H54 (cell line): ENCODE data around the gene SFMBT1.
A peak's percentile ranks its signal among the peaks of the same experiment; 100 is the strongest.
"Not testable (repeated sequence)": the region's sequence is repeated elsewhere in the genome, so short reads cannot be mapped to it uniquely, and the experiment has no call there.

Source experiments
- DNase-seq: peaks from one replicate; pipeline ENCODE4 v3.0.0; 2011; ENCODE audit warnings: low spot score, mixed read lengths; ENCODE audit not compliant: insufficient read length
- FAIRE-seq: peaks from 3 replicates; lab custom pipeline; 2011; peaks lifted over from hg19 to GRCh38; lab: Jason Lieb, UNC
- POLR2A ChIP-seq: IDR thresholded peaks from 2 replicates; pipeline ENCODE4 v1.6.1; 2011; ENCODE audit warnings: low read depth, mild to moderate bottlenecking, low read length

Gene SFMBT1

DNA sequence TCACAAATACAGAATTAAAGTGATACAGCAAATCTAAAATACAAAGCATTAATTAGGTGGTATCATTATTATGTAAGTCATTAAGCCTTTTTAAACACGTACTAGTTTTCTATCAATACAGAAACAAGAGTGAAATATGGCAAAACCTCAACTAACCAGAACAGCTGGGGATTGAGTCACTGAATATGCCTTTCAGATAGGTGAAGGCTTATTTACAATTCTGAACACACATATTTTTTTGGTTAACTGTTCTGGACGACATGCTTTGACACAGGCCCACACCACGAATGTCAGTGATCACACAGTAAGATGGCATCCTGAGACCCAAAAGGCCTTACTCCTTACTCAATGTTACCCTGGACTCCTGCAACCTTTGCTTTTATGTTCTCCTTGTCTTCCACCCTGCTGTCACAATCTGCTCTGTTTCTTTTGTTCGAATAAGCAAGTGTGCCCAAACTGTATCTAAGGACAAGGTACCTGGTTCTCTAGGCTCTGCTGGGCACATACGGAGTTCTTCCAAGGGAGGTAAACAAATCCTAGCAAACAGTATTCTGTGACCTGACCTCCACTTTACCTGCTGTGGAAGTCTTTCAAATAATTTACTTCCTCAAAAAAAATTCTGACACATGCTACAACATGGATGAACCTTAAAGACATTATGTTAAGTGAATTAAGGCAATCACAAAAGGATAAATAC lies 7.0 kb downstream of the SFMBT1 start:
- DNase-seq: no peak
- no peak for TF ChIP-seq POLR2A
- FAIRE-seq: no peak

DNA sequence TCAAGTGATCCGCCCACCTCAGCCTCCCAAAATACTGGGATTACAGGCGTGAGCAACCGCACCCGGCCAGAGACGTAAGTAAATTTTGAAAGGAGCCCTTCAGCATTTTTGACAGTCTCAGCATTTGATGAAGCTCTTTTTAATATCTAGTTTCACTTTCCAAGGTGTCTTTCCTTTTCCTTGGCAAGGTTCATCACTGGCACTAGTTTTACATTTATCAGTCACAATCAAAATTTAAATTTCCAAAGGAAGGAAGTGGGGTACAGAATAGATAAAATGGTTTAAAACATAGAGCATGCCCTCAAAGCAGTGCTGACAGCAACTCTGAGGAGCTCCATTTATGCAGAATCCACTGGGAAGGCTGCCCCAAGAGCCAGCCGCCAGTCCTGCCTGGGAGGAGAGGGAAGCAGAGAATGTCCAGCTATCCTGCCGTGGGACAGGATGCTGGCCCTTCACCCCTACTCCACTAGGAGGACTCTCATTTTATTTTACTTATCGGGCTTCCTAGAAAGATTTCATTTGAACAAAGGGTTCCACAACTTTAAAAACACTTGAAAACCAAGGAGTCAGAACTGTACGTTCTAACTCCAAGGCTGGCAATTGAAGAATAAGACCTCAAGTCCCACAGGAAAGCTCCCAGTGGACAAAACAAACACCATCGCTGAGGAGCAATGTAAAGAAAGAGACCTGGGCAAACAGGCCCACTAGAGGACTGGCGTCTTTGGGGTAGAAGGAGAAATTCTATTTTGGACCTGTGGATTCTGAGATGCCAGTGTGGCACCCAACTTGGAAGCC lies 9.9 kb downstream of the SFMBT1 start:
- TF ChIP-seq POLR2A: no peak
- FAIRE-seq: no peak
- DNase-seq: no peak

DNA sequence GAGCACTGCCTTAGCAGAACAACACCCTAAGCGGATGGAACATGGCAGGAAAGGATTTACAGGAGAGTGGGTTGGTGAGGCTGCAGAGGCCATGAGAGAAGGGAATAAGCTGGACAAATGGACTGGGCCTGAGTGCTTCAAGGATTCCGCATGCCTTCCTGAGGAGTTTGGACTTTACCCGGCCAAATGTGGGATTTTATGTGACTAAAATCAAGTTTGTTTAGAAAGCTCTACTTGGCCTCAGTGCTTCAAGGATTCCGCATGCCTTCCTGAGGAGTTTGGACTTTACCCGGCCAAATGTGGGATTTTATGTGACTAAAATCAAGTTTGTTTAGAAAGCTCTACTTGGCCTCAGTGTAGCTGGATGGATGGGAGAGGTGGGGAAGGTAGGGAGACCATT lies 10.9 kb downstream of the SFMBT1 start:
- DNase-seq: not testable (repeated sequence)
- peak; percentile 15 for FAIRE-seq

DNA sequence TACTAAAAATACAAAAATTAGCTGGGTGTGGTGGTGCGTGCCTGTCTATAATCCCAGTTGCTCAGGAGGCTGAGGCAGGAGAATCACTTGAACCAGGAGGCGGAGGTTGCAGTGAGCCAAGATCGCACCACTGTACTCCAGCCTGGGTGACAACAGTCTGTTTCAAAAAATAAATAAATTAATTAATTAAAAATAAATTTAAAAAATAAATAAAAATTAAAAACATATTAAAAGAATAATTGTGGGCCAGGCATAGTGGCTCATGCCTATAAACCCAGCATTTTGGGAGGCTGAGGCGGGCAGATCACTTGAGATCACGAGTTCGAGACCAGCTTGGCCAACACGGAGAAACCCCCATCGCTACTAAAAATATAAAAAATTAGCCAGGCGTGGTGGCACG lies 11.5 kb downstream of the SFMBT1 start:
- DNase-seq, FAIRE-seq: not testable (repeated sequence)

DNA sequence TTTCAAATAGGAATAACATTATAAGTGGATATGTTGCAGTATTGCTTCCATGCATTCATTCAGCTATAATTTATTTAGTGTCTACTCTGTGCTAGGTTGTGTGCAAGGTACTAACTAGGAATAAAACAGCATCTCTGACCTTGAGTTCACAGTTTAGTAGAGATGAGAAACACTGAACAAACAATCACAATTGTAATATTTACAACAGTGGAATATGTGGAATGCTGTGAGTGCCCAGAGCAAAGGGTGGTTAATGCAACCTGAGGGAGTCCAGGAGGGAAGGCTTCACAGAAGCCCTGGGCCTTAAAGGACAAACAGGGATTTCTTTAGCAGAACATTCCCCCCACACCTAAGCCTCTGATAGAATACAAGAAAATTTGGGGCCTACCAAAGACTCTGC lies 13.3 kb downstream of the SFMBT1 start:
- no peak for TF ChIP-seq POLR2A
- FAIRE-seq (no peak), DNase-seq (no peak)

DNA sequence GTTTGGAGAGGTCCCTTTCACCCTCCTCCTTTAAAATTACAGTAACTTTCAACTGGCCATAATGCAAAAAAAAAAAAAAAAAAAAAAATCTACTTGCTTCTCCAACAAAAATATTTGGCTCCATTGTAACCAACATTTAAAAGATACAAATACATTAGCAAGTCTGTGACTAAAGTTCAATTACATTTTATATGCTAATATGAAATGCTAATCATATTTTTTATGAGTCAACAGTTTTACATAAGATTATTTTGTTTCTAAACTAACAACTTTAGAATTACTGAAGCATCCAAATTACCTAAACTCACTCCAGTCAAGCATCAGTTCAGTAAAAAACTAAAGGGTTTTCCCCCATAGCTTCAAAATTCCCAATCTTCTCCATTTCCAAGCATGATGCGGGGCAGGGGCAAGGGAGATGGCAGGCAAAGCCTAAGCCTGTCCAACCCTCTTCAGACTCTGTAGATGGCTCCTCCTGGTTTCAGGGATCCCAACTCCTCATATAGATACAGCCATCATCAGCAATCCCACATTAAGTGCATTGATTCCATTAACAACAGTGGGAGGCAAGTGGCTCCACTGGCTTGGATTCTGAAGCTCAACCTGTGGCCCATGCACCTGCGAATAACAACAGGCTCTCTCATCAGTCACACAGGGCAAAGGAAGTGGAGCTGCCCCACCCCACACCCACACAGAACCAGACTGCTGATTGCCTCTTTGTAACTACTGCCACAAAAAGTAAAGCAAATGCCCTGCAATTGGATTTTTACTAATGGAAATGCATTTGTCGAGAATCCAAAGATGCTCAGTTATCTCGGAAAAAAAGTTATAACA lies 15.0 kb downstream of the SFMBT1 start:
- no peak for TF ChIP-seq POLR2A
- FAIRE-seq (peak; percentile 6), DNase-seq (no peak)

DNA sequence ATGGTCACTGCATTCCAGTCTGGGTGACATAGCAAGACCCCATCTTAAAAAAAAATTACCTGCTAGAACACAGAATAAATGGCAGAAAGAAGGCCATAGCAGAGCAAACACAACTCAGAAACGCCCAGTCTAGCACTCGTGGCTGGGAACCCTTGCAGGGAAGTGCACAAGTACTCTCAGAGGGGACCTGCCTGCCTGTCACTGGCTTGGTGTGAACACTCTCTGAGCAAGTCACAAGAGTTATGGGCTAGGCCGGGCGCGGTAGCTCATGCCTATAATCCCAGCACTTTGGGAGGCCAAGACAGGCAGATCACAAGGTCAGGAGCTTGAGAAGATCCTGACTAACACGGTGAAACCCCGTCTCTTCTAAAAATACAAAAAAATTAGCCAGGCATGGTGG lies 17.2 kb downstream of the SFMBT1 start:
- no peak for FAIRE-seq
- no peak for TF ChIP-seq POLR2A
- no peak for DNase-seq

DNA sequence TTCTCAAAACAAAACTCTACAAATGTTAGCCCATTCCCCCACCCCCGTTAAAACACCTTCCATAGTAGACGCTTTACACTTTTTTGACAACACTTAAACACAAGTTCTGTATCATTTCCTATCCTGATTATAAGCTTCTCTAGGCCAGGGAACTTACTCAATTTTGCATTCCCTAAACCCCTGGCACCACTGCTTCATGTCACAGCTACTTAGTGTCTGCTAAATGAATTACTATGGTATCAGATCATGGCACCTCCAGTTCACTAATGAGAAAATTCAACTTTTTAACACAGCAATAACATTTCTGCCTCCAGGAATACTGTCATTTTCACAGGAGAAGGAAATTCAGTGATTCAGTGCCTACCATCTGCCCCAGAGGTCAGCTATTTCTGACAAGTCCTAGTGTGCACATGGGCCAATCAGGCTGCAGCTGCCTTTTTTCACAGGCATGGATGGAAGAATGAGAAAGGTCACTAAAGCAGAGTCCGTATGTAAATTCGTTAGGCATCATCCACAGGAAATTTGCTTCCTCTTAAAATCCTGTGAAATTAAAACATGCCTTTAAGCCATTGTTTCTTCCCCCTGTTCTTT lies 18.5 kb downstream of the SFMBT1 start:
- DNase-seq (no peak), FAIRE-seq (peak; percentile 64)
- no peak for TF ChIP-seq POLR2A

DNA sequence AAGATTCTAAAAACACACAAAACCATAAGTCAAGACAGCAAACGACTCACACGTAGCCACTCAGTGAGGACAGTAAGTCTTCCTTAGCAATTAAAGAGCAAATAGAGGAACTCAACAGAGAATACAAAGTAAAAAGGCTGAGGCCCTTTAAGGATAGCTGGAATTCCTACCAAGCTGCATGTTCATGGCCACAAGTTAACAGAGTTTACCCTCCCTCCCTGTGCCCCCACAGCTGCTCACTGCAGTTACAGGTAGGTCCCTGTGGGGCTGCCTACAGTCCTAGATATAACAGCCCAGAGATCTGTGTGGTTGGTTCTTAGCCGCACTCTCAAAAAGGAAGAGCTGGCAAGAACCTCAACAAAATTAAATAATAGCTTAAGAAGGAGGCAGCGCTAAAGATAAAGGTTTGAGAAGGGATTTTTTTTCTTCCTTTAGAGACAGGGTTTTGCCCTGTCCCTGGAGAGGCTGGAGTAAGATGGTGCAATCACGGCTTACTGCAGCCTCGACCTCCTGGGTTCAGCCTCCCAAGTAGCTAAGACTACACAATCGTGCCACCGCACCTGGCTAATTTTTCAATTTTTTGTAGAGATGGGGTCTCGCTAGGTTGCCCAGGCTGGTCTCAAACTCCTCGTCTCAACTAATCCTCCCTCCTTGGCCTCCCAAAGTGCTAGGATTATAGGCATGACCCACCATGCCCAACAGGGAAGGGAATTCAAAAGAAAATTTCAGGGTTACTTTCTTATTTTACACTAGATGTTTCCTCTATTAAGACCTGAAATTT lies 19.3 kb downstream of the SFMBT1 start:
- TF ChIP-seq POLR2A: no peak
- DNase-seq (no peak), FAIRE-seq (no peak)

DNA sequence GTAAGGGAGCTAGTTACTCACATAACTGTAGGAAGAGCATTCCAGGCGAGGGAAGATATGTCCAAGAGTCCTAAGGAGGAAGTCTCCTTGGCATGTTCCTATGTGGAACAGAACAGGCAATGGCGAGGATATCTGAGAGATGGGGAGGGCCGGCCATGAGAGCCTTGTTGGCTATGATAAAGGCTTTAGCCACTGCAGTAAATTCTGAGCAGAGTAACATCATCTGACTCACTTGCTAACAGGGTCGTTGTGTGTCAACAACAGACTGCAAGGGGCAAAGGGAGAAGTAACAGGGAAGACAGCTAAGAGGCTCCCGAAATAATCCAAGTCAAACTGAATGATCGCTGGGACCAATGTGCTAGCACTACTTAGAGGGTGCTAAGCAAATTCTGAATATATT lies 21.6 kb downstream of the SFMBT1 start:
- FAIRE-seq: no peak
- TF ChIP-seq POLR2A: no peak
- DNase-seq: no peak

DNA sequence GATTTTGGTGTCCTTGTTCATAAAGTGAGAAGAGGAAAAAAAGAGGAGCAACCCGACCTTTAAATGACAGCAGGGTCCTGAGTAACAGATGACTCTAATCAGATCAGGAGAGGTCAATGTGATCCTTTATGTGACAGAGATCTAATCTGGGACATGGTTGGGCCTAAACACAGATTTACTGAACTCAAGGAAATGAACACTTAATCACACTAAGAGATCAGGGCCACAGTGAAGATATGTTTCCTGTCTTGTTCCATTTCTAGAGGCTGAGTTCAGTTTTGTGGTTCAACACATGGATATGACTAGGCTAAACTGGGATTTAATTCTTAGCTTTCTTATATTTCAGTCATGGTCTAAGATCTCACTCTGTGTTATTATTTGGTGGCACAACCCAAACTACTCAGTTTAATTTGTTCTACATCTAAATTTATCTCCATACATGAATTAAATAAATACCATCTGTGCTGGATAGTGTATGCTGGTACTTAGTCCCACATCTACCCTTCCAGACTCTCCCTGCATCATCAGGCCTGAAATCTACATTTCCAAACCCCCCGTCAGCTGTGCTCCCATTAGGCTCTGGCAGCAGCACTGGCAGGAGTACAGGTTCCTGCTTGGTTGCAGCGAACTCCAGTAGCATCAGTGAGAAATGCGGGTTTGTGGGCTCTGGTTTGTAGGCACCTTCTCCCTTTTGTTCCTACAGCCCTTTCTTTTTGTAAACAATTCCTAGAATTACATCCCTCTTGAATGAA lies 22.6 kb downstream of the SFMBT1 start:
- DNase-seq (no peak), FAIRE-seq (no peak)
- TF ChIP-seq POLR2A: no peak

DNA sequence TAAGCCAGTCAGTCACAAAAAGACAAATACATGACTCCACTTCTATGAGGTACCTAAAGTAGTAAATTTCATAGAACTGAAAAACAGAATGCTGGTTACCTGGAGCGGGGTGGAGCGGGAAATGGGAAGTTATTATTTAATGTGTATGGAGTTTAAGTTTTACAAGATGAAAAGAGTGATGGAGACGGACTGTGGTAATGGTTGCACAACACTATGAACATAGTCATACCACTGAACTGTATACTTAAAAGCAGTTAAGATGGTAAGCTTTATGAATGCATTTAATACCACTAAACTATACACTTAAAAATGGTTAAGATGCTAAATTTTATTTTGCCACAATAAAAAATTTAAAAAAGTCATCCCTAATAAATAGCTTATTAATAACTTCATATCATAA lies 23.2 kb downstream of the SFMBT1 start:
- FAIRE-seq (no peak), DNase-seq (no peak)
- TF ChIP-seq POLR2A: no peak

DNA sequence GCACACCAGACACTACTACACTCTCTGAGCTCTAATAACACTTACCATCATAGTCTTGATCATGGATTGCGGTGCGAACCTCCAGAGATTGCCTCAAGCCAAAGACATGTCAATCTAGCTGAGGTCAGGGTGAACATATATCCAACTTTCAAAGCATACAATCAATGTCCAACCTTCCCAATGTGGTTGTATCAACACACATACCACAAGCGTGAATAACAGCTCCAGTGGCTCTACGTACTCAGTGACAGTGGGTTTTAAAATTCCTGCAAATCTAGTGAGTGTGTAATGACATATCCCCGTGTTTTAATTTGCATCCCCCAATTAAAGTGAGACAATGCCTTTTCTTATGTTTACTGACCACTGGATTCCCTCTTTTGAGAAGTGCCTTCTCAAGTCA lies 29.6 kb downstream of the SFMBT1 start:
- FAIRE-seq (no peak), DNase-seq (no peak)
- no peak for TF ChIP-seq POLR2A
